HepG2 (cell line): Measurements from ENCODE around the gene UCN. TPM values are rescaled to one million over a fixed set of nuclear protein-coding genes. Genes with fewer than 3 reads are reported as not detected.
A peak's percentile ranks its signal among the peaks of the same experiment; 100 is the strongest.

ENCODE experiments used
- FOXA3 ChIP-seq: IDR thresholded peaks from 2 replicates; pipeline ENCODE4 v1.6.1; 2016; ENCODE audit warnings: missing genetic modification reagents, missing compliant biosample characterization
- FOXM1 ChIP-seq: sonication (generic); formaldehyde crosslinking; IDR thresholded peaks from 2 replicates; pipeline ENCODE4 v1.5.0; 2020; ENCODE audit warnings: missing genetic modification reagents
- IKZF4 ChIP-seq: sonication (generic); formaldehyde crosslinking; IDR thresholded peaks from 2 replicates; pipeline ENCODE4 v1.5.1; 2020; ENCODE audit warnings: borderline replicate concordance, mild to moderate bottlenecking, low read depth, missing genetic modification reagents; ENCODE audit errors: not compliant biosample characterization
- KLF15 ChIP-seq: sonication (generic); formaldehyde crosslinking; IDR thresholded peaks from 2 replicates; pipeline ENCODE4 v1.8.1; 2023; ENCODE audit warnings: borderline replicate concordance, mild to moderate bottlenecking, inconsistent platforms, missing genetic modification reagents, mixed read lengths
- ZFP62 ChIP-seq: sonication (generic); formaldehyde crosslinking; IDR thresholded peaks from 2 replicates; pipeline ENCODE4 v1.4.0; 2020; ENCODE audit warnings: missing genetic modification reagents
- ZNF33A ChIP-seq: sonication (generic); formaldehyde crosslinking; IDR thresholded peaks from 2 replicates; pipeline ENCODE4 v1.5.1; 2020; ENCODE audit warnings: missing genetic modification reagents, mild to moderate bottlenecking, moderate library complexity, borderline replicate concordance
- ZNF577 ChIP-seq: sonication (generic); formaldehyde crosslinking; IDR thresholded peaks from 2 replicates; pipeline ENCODE4 v1.4.0; 2020; ENCODE audit warnings: mild to moderate bottlenecking, low read depth, missing genetic modification reagents, borderline replicate concordance
- ZNF782 ChIP-seq: sonication (generic); formaldehyde crosslinking; IDR thresholded peaks from 2 replicates; pipeline ENCODE4 v1.4.0; 2020; ENCODE audit warnings: missing genetic modification reagents, mild to moderate bottlenecking, borderline replicate concordance
- ZNF788 ChIP-seq: sonication (generic); formaldehyde crosslinking; IDR thresholded peaks from 2 replicates; pipeline ENCODE4 v1.5.0; 2020; ENCODE audit warnings: mild to moderate bottlenecking, missing genetic modification reagents, borderline replicate concordance
- ZSCAN30 ChIP-seq: sonication (generic); formaldehyde crosslinking; IDR thresholded peaks from 2 replicates; pipeline ENCODE4 v1.5.0; 2020; ENCODE audit warnings: mild to moderate bottlenecking, missing genetic modification reagents
- polyA plus RNA-seq, 8 experiments: library from polyadenylated mRNA; depleted of rRNA in 3 of 8; stranded (reverse) in 7 of 8; unstranded in 1 of 8; fragments of >200 nt; fragmentation: Illumina TruSeq in 4 of 8; extraction: Trizol in 4 of 8; gene quantifications; 2 replicates each; pipeline versions ENCODE4 v1.2.1 to v1.2.3, GENCODE V29; 2011 to 2016; ENCODE audit warnings: low read depth in 4 of 8, missing spikeins in 1 of 8, mixed read lengths in 1 of 8; ENCODE audit not compliant: insufficient read depth in 1 of 8
- total RNA-seq, 5 experiments: library from RNA; depleted of rRNA; stranded (reverse); fragments of >200 nt; fragmentation: Illumina TruSeq; extraction: Trizol; gene quantifications; 2 replicates each; pipeline ENCODE4 v1.2.3, GENCODE V29; 2016; ENCODE audit warnings: low read depth in 1 of 5
- TF ChIP-seq, protein P1 (sequence below): sonication (generic); formaldehyde crosslinking; IDR thresholded peaks from 2 replicates; pipeline ENCODE4 v1.4.0; 2020; ENCODE audit warnings: missing genetic modification reagents
- TF ChIP-seq, protein P2 (sequence below): sonication (generic); formaldehyde crosslinking; IDR thresholded peaks from 2 replicates; pipeline ENCODE4 v1.5.1; 2020; ENCODE audit warnings: mild to moderate bottlenecking, missing genetic modification reagents, borderline replicate concordance
- TF ChIP-seq, protein P3 (sequence below): sonication (generic); formaldehyde crosslinking; conservative IDR thresholded peaks from 2 replicates; pipeline ENCODE4 v1.5.0; 2020; ENCODE audit warnings: missing genetic modification reagents
- TF ChIP-seq, protein P4 (sequence below): sonication (generic); formaldehyde crosslinking; IDR thresholded peaks from 2 replicates; pipeline ENCODE4 v1.4.0; 2020; ENCODE audit warnings: mild to moderate bottlenecking, missing genetic modification reagents
- TF ChIP-seq, protein P5 (sequence below), 2 experiments: sonication (generic) in 1 of 2; formaldehyde crosslinking in 1 of 2; IDR thresholded peaks; 2 replicates each; pipeline versions ENCODE4 v1.4.0 to v1.6.1; 2018 to 2020; ENCODE audit warnings: missing genetic modification reagents in 2 of 2, borderline replicate concordance in 1 of 2, low read depth in 1 of 2, mild to moderate bottlenecking in 1 of 2, missing biosample characterization in 1 of 2
- TF ChIP-seq, protein P6 (sequence below): sonication (generic); formaldehyde crosslinking; IDR thresholded peaks from 2 replicates; pipeline ENCODE4 v1.8.0; 2022; ENCODE audit warnings: mild to moderate bottlenecking, missing genetic modification reagents, borderline replicate concordance

Gene UCN
- total and polyA plus RNA-seq, 2 of the 13 experiments (the other 11 are each of a cell fraction or from before 2014, with no cell fraction given) = 1.2 to 2.3 TPM

DNA sequence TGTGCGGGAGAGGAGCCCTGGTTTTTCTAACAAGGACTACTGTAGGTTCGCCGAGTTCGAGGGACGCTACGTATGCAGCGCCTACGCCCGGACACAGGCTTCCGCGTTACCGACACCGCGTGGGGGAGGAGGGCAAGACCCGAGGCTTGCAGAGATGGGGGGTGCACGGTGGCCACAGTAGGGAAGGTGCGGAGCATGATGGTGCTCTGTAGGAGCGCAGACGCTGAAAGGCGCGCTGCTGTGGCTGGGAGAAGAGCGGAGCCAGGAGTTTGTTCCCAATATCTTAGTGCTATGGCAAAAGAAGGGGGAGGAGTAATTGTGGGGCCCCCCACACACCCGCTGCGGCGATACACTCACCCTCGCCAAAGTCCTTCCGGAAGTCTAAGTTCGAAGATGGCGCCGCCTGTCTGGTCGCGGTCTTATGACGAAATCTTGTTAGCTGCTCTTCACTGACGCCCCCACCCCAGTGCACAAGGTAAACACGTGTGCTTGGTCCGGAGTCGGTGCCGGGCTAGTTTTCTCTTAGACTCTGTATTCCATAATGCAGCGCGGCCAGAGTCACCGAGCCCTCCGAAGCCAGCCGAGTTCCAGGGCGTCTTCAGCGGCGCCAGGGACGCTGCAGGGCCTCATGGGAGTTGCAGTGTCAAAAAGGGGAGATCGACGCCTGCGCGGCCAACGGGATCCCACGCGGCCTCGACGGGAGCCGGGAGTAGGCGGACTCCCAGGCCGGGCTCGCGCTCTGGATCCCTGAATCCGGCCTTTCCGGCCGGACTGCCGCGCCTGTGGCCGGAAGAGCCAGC, 48.3 kb upstream of the UCN start, which contains the start of gene GTF3C2 (continued):
- TF ChIP-seq, protein P1, sequence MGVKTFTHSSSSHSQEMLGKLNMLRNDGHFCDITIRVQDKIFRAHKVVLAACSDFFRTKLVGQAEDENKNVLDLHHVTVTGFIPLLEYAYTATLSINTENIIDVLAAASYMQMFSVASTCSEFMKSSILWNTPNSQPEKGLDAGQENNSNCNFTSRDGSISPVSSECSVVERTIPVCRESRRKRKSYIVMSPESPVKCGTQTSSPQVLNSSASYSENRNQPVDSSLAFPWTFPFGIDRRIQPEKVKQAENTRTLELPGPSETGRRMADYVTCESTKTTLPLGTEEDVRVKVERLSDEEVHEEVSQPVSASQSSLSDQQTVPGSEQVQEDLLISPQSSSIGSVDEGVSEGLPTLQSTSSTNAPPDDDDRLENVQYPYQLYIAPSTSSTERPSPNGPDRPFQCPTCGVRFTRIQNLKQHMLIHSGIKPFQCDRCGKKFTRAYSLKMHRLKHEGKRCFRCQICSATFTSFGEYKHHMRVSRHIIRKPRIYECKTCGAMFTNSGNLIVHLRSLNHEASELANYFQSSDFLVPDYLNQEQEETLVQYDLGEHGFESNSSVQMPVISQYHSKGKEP (CRISPR knock-in tag) = peak; percentile 51; the same call in 1 of the 2 replicates
- TF ChIP-seq, protein P2, sequence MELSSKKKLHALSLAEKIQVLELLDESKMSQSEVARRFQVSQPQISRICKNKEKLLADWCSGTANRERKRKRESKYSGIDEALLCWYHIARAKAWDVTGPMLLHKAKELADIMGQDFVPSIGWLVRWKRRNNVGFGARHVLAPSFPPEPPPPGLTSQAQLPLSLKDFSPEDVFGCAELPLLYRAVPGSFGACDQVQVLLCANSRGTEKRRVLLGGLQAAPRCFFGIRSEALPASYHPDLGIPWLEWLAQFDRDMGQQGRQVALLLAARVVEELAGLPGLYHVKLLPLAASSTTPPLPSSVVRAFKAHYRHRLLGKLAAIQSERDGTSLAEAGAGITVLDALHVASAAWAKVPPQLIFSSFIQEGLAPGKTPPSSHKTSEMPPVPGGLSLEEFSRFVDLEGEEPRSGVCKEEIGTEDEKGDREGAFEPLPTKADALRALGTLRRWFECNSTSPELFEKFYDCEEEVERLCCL = peak; percentile 88; the same call in 1 of the 2 replicates
- TF ChIP-seq, protein P3, sequence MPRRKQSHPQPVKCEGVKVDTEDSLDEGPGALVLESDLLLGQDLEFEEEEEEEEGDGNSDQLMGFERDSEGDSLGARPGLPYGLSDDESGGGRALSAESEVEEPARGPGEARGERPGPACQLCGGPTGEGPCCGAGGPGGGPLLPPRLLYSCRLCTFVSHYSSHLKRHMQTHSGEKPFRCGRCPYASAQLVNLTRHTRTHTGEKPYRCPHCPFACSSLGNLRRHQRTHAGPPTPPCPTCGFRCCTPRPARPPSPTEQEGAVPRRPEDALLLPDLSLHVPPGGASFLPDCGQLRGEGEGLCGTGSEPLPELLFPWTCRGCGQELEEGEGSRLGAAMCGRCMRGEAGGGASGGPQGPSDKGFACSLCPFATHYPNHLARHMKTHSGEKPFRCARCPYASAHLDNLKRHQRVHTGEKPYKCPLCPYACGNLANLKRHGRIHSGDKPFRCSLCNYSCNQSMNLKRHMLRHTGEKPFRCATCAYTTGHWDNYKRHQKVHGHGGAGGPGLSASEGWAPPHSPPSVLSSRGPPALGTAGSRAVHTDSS (CRISPR knock-in tag) = no peak
- TF ChIP-seq ZFP62 (no peak), IKZF4 (peak; percentile 83), ZNF782 (peak; percentile 78), ZNF33A (CRISPR knock-in tag) (peak; percentile 48; the same call in 1 of the 2 replicates), ZNF788 (peak; percentile 82), ZNF577 (CRISPR knock-in tag) (0 out of 2 replicates have a peak, but pooled peaks have one; percentile 42), ZSCAN30 (CRISPR knock-in tag) (no peak), FOXM1 (CRISPR knock-in tag) (no peak), FOXA3 (CRISPR knock-in tag) (peak; percentile 89), KLF15 (CRISPR knock-in tag) (peak; percentile 34)
- TF ChIP-seq, protein P4, sequence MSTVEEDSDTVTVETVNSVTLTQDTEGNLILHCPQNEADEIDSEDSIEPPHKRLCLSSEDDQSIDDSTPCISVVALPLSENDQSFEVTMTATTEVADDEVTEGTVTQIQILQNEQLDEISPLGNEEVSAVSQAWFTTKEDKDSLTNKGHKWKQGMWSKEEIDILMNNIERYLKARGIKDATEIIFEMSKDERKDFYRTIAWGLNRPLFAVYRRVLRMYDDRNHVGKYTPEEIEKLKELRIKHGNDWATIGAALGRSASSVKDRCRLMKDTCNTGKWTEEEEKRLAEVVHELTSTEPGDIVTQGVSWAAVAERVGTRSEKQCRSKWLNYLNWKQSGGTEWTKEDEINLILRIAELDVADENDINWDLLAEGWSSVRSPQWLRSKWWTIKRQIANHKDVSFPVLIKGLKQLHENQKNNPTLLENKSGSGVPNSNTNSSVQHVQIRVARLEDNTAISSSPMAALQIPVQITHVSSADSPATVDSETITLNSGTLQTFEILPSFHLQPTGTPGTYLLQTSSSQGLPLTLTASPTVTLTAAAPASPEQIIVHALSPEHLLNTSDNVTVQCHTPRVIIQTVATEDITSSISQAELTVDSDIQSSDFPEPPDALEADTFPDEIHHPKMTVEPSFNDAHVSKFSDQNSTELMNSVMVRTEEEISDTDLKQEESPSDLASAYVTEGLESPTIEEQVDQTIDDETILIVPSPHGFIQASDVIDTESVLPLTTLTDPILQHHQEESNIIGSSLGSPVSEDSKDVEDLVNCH = 0 out of 2 replicates have a peak, but pooled peaks have one; percentile 51
- TF ChIP-seq, protein P5, sequence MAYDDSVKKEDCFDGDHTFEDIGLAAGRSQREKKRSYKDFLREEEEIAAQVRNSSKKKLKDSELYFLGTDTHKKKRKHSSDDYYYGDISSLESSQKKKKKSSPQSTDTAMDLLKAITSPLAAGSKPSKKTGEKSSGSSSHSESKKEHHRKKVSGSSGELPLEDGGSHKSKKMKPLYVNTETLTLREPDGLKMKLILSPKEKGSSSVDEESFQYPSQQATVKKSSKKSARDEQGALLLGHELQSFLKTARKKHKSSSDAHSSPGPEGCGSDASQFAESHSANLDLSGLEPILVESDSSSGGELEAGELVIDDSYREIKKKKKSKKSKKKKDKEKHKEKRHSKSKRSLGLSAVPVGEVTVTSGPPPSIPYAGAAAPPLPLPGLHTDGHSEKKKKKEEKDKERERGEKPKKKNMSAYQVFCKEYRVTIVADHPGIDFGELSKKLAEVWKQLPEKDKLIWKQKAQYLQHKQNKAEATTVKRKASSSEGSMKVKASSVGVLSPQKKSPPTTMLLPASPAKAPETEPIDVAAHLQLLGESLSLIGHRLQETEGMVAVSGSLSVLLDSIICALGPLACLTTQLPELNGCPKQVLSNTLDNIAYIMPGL (CRISPR knock-in tag; IDR thresholded peaks at IDR 0.05; ENCODE audit: borderline replicate concordance in 1 of 2, low read depth in 1 of 2) = peak in 1 of 2 experiments; percentile 84
- TF ChIP-seq, protein P6, sequence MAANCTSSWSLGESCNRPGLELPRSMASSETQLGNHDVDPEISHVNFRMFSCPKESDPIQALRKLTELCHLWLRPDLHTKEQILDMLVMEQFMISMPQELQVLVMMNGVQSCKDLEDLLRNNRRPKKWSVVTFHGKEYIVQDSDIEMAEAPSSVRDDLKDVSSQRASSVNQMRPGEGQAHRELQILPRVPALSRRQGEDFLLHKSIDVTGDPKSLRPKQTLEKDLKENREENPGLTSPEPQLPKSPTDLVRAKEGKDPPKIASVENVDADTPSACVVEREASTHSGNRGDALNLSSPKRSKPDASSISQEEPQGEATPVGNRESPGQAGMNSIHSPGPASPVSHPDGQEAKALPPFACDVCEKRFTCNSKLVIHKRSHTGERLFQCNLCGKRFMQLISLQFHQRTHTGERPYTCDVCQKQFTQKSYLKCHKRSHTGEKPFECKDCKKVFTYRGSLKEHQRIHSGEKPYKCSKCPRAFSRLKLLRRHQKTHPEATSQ (CRISPR knock-in tag) = 0 out of 2 replicates have a peak, but pooled peaks have one; percentile 70
